GM08714 (cell line): Measurements from ENCODE around the gene PRPH.
"Not testable (repeated sequence)": the region's sequence is repeated elsewhere in the genome, so short reads cannot be mapped to it uniquely, and the experiment has no call there.

Experiments used
- H3K4me3 ChIP-seq: fragments of 200-500 bp; sonication (Bioruptor generic); 2 replicates; pipeline ENCODE4 v1.5.1; 2014; ENCODE audit warnings: mild to moderate bottlenecking, low read length, inconsistent platforms
- ZNF274 ChIP-seq: IDR thresholded peaks from 2 replicates; pipeline ENCODE4 v1.6.1; 2012; ENCODE audit warnings: mild to moderate bottlenecking, low read depth, low read length

PRPH gene

GRCh38 chr12:49272790-49273725, 21.9 kb upstream of the PRPH start:
- TF ChIP-seq ZNF274, result no peak
- H3K4me3 ChIP-seq, result no peak overlapping the region

- no peak for TF ChIP-seq ZNF274
Measured at GRCh38 chr12:49273726-49274395, 21.1 kb upstream of the PRPH start.

DNA sequence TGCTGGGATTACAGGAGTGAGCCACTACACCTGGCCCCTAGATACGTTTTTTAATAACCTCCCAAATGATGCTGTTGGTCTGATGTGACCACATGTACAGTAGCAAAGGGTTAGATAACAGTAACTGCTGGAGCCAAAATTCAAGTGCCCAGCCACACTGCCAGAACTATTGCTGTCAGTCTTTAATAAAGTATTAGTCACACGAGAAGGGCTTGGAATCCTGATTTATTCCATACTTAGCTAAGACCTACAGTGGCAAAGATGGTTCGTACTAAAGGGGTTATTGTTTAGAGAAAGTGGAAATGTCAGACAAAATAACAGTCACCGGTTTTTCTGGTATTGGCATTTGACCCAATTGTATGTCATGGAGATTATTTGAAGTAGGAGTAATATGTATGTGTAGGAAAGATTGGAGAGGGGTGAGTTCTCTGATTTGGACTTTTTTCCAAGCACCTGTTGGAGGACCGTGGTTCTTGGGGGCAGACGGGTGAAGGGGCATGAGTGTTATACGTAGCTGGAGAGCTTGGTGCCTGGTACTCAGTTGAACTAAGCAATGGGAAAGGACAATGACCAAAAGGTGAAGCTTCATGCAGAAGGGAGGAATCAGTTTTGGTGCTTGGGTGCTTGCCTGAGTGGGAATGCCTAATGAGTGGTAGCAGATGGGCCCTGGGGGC, 20.4 kb upstream of the PRPH start:
- TF ChIP-seq ZNF274, result no peak
- no peak overlapping the region for H3K4me3 ChIP-seq

More at GRCh38 chr12:49273726-49274395, 21.1 kb upstream of the PRPH start:
- H3K4me3 ChIP-seq, result no peak overlapping the region

GRCh38 chr12:49276304-49277290, 18.4 kb upstream of the PRPH start:
- H3K4me3 ChIP-seq, result no peak overlapping the region
- no peak for TF ChIP-seq ZNF274

- H3K4me3 ChIP-seq, result no peak overlapping the region
- TF ChIP-seq ZNF274, result no peak
Measured at GRCh38 chr12:49277466-49277865, 17.5 kb upstream of the PRPH start.

DNA sequence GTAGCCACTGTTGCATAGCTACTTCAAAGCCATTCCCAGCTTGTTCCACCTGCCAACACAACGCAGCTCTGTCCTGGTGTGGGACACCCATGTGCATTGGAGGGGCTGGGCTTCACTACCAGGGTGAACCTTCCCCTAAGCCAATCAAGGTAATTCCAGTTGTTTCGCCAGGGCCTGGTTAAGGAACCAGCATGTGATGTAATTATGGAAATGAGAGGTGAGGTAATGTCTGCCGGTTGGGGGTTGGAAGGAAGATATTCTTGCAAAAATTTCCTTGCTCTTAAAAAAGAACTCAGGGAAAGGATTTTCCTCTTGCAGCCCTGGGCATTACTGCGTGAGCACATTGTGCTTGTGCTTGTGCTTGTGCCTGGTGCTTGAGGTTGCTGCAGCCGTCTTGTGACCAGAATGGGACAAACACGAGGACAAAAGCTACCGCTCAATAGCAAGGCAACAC, 15.2 kb upstream of the PRPH start:
- no peak for TF ChIP-seq ZNF274

DNA sequence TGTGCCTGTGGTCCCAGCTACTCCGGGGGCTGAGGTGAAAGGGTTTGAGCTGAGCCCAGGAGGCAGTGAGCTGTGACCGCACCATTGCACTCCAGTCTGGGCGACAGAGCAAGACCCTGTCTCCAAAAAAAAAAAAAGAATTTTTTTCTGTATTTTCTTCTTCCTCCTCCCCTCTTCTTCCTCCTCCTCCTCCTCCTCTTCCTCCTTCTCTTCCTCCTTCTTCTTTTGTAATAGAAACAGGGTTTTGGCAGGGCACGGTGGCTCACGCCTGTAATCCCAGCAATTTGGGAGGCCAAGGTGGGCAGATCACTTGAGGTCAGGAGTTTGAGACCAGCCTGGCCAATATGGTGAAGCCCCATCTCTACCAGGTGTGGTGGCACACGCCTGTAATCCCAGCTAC, 14.4 kb upstream of the PRPH start:
- not testable (repeated sequence) for H3K4me3 ChIP-seq

More for the DNA sequence above, 15.2 kb upstream of the PRPH start:
- no peak overlapping the region for H3K4me3 ChIP-seq

DNA sequence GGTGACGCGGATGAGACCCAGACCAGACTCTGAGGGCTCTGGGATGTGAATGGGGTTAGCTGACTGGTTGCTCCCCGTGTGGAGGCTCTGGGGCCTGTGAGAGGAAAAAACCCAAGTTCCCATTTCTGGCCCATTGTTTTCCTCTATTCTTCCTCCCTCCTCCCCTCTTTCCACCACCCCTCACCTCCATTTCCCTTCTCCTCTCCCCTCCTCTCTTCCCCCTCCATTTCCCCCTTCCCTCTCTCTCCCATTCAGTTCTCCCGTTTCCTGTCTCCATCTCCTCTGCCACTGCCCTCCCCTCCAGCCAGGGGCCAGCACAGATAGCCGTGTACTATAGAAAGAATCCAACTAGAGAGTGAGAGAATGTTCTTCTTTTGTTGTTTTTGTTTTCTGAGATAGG, 12.6 kb upstream of the PRPH start:
- no peak for TF ChIP-seq ZNF274
- H3K4me3 ChIP-seq, result no peak overlapping the region

DNA sequence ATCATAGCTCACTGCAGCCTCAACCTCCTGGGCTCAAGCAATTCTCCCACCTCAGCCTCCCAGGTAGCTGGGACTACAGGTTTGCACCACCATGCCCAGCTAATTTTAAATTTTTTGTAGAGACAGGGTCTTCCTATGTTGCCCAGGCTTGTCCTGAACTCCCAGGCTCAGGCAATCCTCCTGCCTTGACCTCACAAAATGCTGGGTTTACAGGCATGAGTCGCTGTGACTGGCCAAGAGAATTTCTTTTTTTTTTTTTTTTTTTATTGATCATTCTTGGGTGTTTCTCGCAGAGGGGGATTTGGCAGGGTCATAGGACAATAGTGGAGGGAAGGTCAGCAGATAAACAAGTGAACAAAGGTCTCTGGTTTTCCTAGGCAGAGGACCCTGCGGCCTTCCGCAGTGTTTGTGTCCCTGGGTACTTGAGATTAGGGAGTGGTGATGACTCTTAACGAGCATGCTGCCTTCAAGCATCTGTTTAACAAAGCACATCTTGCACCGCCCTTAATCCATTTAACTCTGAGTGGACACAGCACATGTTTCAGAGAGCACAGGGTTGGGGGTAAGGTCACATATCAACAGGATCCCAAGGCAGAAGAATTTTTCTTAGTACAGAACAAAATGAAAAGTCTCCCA, 12.1 kb upstream of the PRPH start:
- H3K4me3 ChIP-seq, result not testable (repeated sequence)

DNA sequence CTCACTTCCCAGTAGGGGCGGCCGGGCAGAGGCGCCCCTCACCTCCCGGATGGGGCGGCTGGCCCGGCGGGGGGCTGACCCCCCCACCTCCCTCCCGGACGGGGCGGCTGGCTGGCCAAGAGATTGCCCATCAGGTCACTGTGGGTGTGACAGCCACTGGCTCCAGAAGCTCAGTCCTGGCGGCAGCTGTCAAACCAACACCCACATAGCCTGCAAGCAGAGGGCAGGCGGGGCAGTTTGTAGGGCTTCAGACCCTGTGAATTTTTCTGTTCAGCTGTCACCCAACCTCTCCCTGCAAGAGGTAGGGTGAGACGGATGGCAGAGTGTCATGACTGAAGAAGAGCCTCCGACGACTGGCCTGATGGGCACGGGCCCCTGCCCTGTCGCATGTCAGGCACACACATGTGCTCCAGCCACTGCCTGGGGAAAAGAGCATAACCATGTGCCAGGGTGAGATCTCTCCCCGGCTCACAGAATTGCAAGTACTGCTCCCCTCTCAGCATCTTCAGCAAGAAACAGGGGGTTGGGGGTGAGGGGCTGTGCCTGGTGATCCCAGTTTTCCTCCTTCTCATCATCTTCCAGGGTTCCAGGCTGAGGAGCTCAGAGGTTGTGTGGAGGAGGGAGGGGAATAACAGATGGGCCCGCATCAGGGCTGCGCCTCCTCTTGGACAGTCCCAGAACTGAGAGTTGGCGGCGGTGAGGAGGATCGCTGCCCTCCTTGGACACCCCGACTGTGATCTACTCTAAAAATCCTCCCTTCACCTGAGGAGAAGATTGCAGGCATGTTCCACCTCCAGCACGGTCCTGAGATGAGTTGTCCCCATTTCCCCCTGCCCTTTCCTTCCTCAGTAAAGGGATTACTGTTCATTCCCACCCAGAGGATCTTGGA, 11.2 kb upstream of the PRPH start:
- TF ChIP-seq ZNF274, result no peak
- H3K4me3 ChIP-seq, result no peak overlapping the region

DNA sequence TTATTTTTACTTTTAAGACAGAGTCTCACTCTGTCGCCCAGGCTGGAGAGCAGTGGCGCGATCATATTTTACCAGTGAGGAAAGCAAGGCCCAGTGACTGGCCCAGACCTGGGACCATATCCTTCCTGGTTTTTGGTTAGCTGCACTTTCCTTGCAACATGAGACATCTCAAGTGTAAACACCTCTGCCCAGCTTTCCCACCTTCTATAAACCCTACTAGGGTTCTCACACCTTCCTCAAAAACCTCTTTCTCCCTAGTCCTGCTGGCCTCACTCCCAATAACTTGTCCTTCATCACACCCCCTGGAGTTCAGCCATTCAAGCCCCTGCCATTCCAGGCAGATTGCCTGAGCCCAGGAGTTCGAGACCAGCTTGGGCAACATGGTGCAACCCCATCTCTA, 10.3 kb upstream of the PRPH start:
- no peak for TF ChIP-seq ZNF274
- no peak overlapping the region for H3K4me3 ChIP-seq

- no peak for TF ChIP-seq ZNF274
- no peak overlapping the region for H3K4me3 ChIP-seq
Measured at GRCh38 chr12:49287876-49288275, 7.1 kb upstream of the PRPH start.
